NCI-H1092 (cell line): ENCODE measurements around the gene MARK1.
"Not testable (repeated sequence)": the region's sequence is repeated elsewhere in the genome, so short reads cannot be mapped to it uniquely, and the experiment has no call there.

Experiments used
- DNase-seq: peaks from one replicate; lab custom pipeline; 2025; lab: John Stamatoyannopoulos, UW

The MARK1 gene

GRCh38 chr1:220611100-220611499, 83.2 kb downstream of the MARK1 start:
- not testable (repeated sequence) for DNase-seq

- DNase-seq = no peak
Measured at GRCh38 chr1:220616836-220617235, 88.9 kb downstream of the MARK1 start.

- no peak for DNase-seq
Measured at GRCh38 chr1:220628431-220628830, 100.5 kb downstream of the MARK1 start.

GRCh38 chr1:220631238-220631815, 103.4 kb downstream of the MARK1 start:
- DNase-seq = no peak

- DNase-seq = no peak
Measured at GRCh38 chr1:220637759-220638158, 109.8 kb downstream of the MARK1 start.

- DNase-seq = no peak
Measured at GRCh38 chr1:220642285-220642684, 114.3 kb downstream of the MARK1 start.

GRCh38 chr1:220652995-220653394, 125.1 kb downstream of the MARK1 start:
- no peak for DNase-seq

GRCh38 chr1:220655509-220655908, 127.6 kb downstream of the MARK1 start:
- DNase-seq = no peak

GRCh38 chr1:220655961-220656740, 128.2 kb downstream of the MARK1 start:
- no peak for DNase-seq

- no peak for DNase-seq
Measured at GRCh38 chr1:220666349-220666748, 138.4 kb downstream of the MARK1 start.

- no peak for DNase-seq
Measured at GRCh38 chr1:220669005-220669404, 141.1 kb downstream of the MARK1 start.

- DNase-seq = no peak
Measured at GRCh38 chr1:220670365-220670764, 142.4 kb downstream of the MARK1 start.

GRCh38 chr1:220673921-220674320, 146.0 kb downstream of the MARK1 start:
- no peak for DNase-seq

- DNase-seq = no peak
Measured at GRCh38 chr1:220677251-220677650, 149.3 kb downstream of the MARK1 start.

GRCh38 chr1:220680085-220680687, 152.2 kb downstream of the MARK1 start:
- peak; percentile 39 for DNase-seq

GRCh38 chr1:220681220-220681880, 153.4 kb downstream of the MARK1 start:
- no peak for DNase-seq

GRCh38 chr1:220682901-220683576, 155.1 kb downstream of the MARK1 start:
- DNase-seq = no peak

GRCh38 chr1:220683716-220684115, 155.8 kb downstream of the MARK1 start:
- DNase-seq = not testable (repeated sequence)

GRCh38 chr1:220684890-220685289, 157.0 kb downstream of the MARK1 start:
- no peak for DNase-seq

GRCh38 chr1:220685879-220686278, 157.9 kb downstream of the MARK1 start:
- no peak for DNase-seq

- DNase-seq = no peak
Measured at GRCh38 chr1:220687809-220688208, 159.9 kb downstream of the MARK1 start.

GRCh38 chr1:220689666-220690065, 161.7 kb downstream of the MARK1 start:
- no peak for DNase-seq
